Upper lobe of left lung (tissue), 6 donors: Measurements from ENCODE around the gene PAQR5. TPM values are rescaled to one million over a fixed set of nuclear protein-coding genes. Genes with fewer than 3 reads are reported as not detected.
"Not testable (repeated sequence)": the region's sequence is repeated elsewhere in the genome, so short reads cannot be mapped to it uniquely, and the experiment has no call there.

ENCODE experiments used
- ATAC-seq, 2 donors: fragments of 200-7000 bp; cut with Tn5 transposase; one replicate each; pipeline ENCODE4 v1.9.1; 2022; ENCODE audit warnings: mild to moderate bottlenecking in 2 of 2, moderate library complexity in 2 of 2; ENCODE audit not compliant: low FRiP score in 2 of 2
- DNase-seq, 2 donors: peaks; one replicate each; pipeline ENCODE4 v3.0.0-alpha.2; 2019 to 2020
- H3K27ac ChIP-seq, 4 donors: fragments of 200-600 bp; sonication (generic); one replicate each; pipeline ENCODE4 v1.5.1; 2016 to 2019
- H3K27me3 ChIP-seq, 4 donors: fragments of 200-600 bp; sonication (generic); one replicate each; pipeline ENCODE4 v1.5.1; 2017 to 2019
- H3K36me3 ChIP-seq, 4 donors: fragments of 200-600 bp; sonication (generic); one replicate each; pipeline ENCODE4 v1.5.1; 2016 to 2019
- H3K4me1 ChIP-seq, 4 donors: fragments of 200-600 bp; sonication (generic); one replicate each; pipeline ENCODE4 v1.5.1; 2018 to 2019
- H3K4me3 ChIP-seq, 4 donors: fragments of 200-600 bp; sonication (generic); one replicate each; pipeline ENCODE4 v1.5.1; 2017 to 2019; ENCODE audit warnings: mild to moderate bottlenecking in 2 of 4, moderate library complexity in 1 of 4
- H3K9me3 ChIP-seq, 4 donors: fragments of 200-600 bp; sonication (generic); one replicate each; pipeline ENCODE4 v1.5.1; 2018 to 2019
- CTCF ChIP-seq, 6 experiments: fragments of 450-650 bp in 4 of 6; fragments of 200-600 bp in 2 of 6; sonication (generic) in 2 of 6; IDR thresholded peaks; one replicate each; pipeline ENCODE4 v1.5.1; 2016 to 2019; ENCODE audit warnings: antibody characterized with exemption in 6 of 6
- EP300 ChIP-seq, 4 donors: sonication (generic); formaldehyde crosslinking; IDR thresholded peaks; one replicate each; pipeline ENCODE4 v1.5.1; 2017; ENCODE audit warnings: antibody characterized with exemption in 4 of 4, control low read depth in 2 of 4
- POLR2A ChIP-seq, 4 donors: fragments of 450-650 bp; IDR thresholded peaks; one replicate each; pipeline ENCODE4 v1.5.1; 2016 to 2017; ENCODE audit warnings: antibody characterized with exemption in 4 of 4, mild to moderate bottlenecking in 2 of 4
- POLR2AphosphoS5 ChIP-seq, 2 donors: sonication (generic); formaldehyde crosslinking; IDR thresholded peaks; one replicate each; pipeline ENCODE4 v1.5.1; 2017; ENCODE audit warnings: antibody characterized with exemption in 2 of 2
- WGBS, 2 donors: methylation state at CpG; one replicate each; pipeline ENCODE4 v1.1.5; 2017 to 2018; 5-methylcytosine and 5-hydroxymethylcytosine counted together
- total RNA-seq, 6 donors: library from RNA; depleted of rRNA in 4 of 6; stranded (reverse); fragments of >200 nt in 4 of 6; gene quantifications; one replicate each; pipeline versions ENCODE4 v1.1.0 to v1.2.1, GENCODE V29; 2016 to 2021
- donor health status: DM: no; HTN: no; CAD: no; lungs with moderate emphysema.
- donor health status: DM: no; HTN: yes; CAD: no; lungs with severe emphysema.

PAQR5 gene
- total RNA-seq, 6 donors from 2014 or later: 15.5 to 39.8 (median 26.5) TPM

- TF ChIP-seq POLR2AphosphoS5 (IDR thresholded peaks at IDR 0.05): no peak
- no peak for TF ChIP-seq POLR2A (IDR thresholded peaks at IDR 0.05)
- TF ChIP-seq EP300 (IDR thresholded peaks at IDR 0.05): no peak
- TF ChIP-seq CTCF (IDR thresholded peaks at IDR 0.05): no peak
- ATAC-seq (peak in 1 of 2 donors; percentile 15), DNase-seq (no peak)
- H3K4me3 ChIP-seq: no peak overlapping the region
- no peaks in the 10 kb centered on the region for H3K27me3 ChIP-seq
- no peaks in the 10 kb centered on the region for H3K9me3 ChIP-seq
- no peaks in the 10 kb centered on the region for H3K4me1 ChIP-seq
- no peaks in the 10 kb centered on the region for H3K36me3 ChIP-seq
- H3K27ac ChIP-seq: no peak overlapping the region
- 82 to 91% methylated on average over 8 to 9 of the region's 9 CpGs for WGBS, 2 donors
Observed at GRCh38 chr15:69380100-69380725, 81.5 kb downstream of the PAQR5 start.

- 94% methylated on average over 10 of the region's 10 CpGs for WGBS, 2 donors
- ATAC-seq: peak in 1 of 2 donors; percentile 41
Observed at GRCh38 chr15:69380726-69381105, 82.0 kb downstream of the PAQR5 start.

GRCh38 chr15:69382176-69382575, 83.5 kb downstream of the PAQR5 start:
- ATAC-seq, H3K9me3 ChIP-seq, H3K27ac ChIP-seq, H3K27me3 ChIP-seq, H3K36me3 ChIP-seq, H3K4me1 ChIP-seq, H3K4me3 ChIP-seq, DNase-seq: not testable (repeated sequence)
- WGBS, 2 donors: 95 to 98% methylated on average over 10 of the region's 10 CpGs

More at GRCh38 chr15:69380726-69381105, 82.0 kb downstream of the PAQR5 start:
- no peaks in the 10 kb centered on the region for H3K36me3 ChIP-seq
- no peak for TF ChIP-seq POLR2AphosphoS5 (IDR thresholded peaks at IDR 0.05)
- TF ChIP-seq POLR2A (IDR thresholded peaks at IDR 0.05): no peak
- TF ChIP-seq EP300 (IDR thresholded peaks at IDR 0.05): no peak
- TF ChIP-seq CTCF (IDR thresholded peaks at IDR 0.05): no peak
- no peaks in the 10 kb centered on the region for H3K9me3 ChIP-seq
- no peak overlapping the region for H3K4me3 ChIP-seq
- H3K27me3 ChIP-seq: no peaks in the 10 kb centered on the region
- peak in 1 of 2 donors; percentile 58 for DNase-seq
- H3K4me1 ChIP-seq: no peaks in the 10 kb centered on the region
- no peak overlapping the region for H3K27ac ChIP-seq

GRCh38 chr15:69384066-69384465, 85.4 kb downstream of the PAQR5 start:
- 83 to 94% methylated on average over 7 to 9 of the region's 18 CpGs for WGBS, 2 donors
- not testable (repeated sequence) for H3K27ac ChIP-seq, H3K4me1 ChIP-seq, H3K36me3 ChIP-seq, ATAC-seq, H3K27me3 ChIP-seq, DNase-seq, H3K9me3 ChIP-seq, H3K4me3 ChIP-seq

GRCh38 chr15:69384626-69385598, 86.2 kb downstream of the PAQR5 start:
- Histone ChIP-seq H3K4me3 (no peak overlapping the region), H3K9me3 (no peaks in the 10 kb centered on the region), H3K27me3 (no peaks in the 10 kb centered on the region), H3K27ac (no peak overlapping the region), H3K36me3 (no peaks in the 10 kb centered on the region), H3K4me1 (no peaks in the 10 kb centered on the region)
- DNase-seq: no peak
- WGBS, 2 donors: 89 to 94% methylated on average over 10 to 12 of the region's 12 CpGs
- TF ChIP-seq POLR2AphosphoS5 (IDR thresholded peaks at IDR 0.05): no peak
- no peak for TF ChIP-seq CTCF (IDR thresholded peaks at IDR 0.05)
- no peak for TF ChIP-seq POLR2A (IDR thresholded peaks at IDR 0.05)
- TF ChIP-seq EP300 (IDR thresholded peaks at IDR 0.05): no peak
- ATAC-seq: no peak
